Smooth muscle cell of the coronary artery (primary cell): ENCODE data around the gene TM4SF5. TPM values are rescaled to one million over a fixed set of nuclear protein-coding genes. Genes with fewer than 3 reads are reported as not detected.

Experiments used
- total RNA-seq: library from RNA; depleted of rRNA; stranded (reverse); fragments of >200 nt; gene quantifications from 2 replicates; pipeline ENCODE4 v1.2.3, GENCODE V29; 2014; ENCODE audit warnings: low replicate concordance

Gene TM4SF5, protein sequence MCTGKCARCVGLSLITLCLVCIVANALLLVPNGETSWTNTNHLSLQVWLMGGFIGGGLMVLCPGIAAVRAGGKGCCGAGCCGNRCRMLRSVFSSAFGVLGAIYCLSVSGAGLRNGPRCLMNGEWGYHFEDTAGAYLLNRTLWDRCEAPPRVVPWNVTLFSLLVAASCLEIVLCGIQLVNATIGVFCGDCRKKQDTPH
- not detected in 2 replicates for total RNA-seq

DNA sequence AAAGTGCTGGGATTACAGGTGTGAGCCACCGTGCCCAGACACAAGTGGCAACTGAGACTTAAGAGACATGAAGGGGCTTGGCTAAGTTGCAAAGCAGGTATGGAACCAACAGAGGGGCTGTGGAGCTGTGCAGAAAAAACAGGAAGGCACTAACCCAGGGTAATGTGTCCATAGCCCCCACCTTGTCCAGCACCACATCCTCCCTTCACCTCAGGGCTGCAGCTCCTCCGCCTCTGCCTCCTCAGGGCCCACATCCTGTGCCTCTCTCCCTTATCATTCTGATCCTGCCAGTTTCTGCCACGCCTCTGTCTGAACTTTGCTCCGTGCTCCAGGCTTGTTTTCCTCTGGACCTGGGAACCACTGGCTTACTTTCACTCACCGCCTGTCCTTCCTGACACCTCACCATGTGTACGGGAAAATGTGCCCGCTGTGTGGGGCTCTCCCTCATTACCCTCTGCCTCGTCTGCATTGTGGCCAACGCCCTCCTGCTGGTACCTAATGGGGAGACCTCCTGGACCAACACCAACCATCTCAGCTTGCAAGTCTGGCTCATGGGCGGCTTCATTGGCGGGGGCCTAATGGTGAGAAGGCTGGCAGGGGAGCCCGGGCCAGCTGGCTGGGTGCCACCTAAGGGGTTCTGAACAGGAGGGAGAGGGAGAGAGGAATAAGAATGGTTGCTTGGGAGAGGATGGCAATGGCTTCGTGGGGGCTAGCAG is at the start of gene TM4SF5:
TSS of gene TM4SF5 (plus strand) at position 368 of the 716 bp plus-strand sequence. CDS start at position 405, 37 bp downstream.

DNA sequence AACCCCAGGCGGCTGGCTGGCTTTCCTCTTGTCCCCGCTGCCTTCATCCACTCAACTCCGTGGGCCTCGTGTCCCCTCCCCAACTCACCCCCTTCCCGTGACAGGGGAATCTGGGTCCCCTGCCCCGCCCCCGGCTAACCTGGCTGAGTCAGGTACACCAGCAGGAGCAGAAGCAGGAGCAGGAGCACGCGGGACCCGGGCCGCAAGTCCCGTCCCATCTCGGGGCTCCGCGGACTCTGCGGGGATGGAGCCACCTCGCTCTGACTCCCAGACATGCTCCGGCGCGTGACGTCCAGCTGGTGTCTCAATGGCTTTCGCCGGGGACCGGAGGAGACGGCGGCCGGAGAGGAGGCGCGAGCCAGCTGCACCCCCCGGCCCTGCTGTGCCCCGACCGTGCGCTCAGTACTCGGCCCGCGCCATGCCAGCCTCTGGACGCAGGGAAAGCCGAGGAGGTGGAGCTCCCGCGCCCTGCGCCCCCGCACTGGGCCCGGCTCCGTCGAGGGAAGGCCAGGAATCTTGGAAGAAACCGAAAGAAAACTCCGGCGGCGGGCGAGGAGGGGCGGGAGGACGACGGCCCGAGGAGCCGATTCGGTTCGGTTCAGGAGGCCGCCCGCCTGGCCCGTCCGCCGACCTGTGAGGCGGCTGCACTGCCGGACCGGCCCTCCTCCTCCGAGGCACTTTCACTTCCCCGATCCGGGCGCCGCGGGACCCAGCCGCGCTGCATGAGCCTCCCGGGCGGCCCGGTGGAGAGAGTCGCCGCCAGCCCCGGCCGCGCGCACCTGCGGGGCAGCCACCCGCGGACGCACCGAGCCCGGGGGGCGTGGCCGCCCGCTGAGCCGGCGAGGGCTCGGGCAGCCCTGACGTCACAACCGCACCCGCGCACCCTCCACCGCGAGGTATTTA is 32.3 kb upstream of the TM4SF5 start, which contains the start of the genes CXCL16 and ZMYND15:
TSS of gene CXCL16 (minus strand) at position 807 of the 903 bp plus-strand sequence. CDS start at position 218, 589 bp downstream.
TSS of gene ZMYND15 (plus strand) at position 712 of the 903 bp plus-strand sequence. CDS start 716 bp downstream, outside the sequence.

DNA sequence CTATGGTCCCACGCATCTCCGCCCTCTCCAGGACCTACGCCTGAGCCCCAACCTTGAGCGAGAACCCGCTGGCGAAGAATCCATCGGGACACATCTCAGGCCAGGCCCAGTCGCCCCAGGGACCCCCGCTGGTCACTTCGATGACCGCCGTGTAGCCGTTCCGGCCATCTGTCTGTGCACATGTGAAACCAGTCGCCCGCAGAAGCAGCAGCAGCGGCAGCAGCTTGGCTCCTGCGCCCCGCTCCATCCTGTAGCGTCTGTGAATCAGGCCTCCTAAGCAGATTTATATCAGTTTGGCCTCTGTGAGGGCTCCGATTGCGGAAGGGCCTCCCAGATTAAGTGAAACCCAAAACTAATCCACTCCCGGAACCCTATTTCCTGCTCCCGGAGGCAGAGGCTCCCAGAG is 14.4 kb downstream of the TM4SF5 start, which contains the start of gene VMO1:
TSS of gene VMO1 (minus strand) at position 259 of the 406 bp plus-strand sequence. CDS start at position 247, 12 bp downstream.

DNA sequence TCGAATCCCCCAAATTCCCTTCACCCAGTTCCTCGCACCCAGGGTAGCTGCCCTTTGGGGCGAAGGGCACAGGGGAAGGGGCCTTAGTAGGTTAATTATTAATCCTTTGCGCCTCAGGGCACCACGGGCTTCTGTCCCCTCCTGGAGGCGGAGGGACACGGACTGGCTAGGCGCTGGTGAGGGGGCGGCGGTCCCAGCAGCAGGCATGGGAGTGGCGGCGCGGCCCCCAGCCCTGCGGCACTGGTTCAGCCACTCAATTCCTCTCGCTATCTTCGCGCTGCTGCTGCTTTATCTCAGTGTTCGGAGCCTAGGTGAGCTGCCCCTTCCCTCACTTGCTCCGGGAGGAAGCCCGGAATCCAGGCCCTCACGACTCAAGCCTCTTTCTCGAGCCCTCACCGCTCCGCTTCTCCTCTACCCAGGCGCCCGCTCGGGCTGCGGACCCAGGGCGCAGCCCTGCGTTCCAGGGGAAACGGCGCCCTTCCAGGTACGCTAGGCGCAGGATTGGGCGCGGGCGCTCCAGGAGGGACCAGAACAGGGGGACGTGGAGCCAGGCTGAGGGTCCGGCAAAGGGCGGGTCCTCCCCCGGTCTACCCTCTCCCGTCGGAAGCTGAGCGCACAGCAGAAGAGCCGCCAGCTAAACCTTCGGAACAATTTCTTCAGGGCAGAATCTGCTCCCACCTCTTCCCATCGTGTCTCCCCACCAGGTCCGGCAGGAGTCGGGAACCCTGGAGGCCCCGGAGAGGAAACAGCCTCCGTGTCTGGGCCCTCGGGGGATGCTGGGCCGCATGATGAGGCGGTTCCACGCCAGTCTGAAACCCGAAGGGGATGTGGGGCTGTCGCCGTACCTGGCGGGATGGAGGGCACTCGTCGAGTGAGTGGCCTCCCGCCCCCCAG is 17.4 kb downstream of the TM4SF5 start, which contains the start of gene GLTPD2:
TSS of gene GLTPD2 (plus strand) at position 158 of the 894 bp plus-strand sequence. CDS start at position 206, 48 bp downstream.

DNA sequence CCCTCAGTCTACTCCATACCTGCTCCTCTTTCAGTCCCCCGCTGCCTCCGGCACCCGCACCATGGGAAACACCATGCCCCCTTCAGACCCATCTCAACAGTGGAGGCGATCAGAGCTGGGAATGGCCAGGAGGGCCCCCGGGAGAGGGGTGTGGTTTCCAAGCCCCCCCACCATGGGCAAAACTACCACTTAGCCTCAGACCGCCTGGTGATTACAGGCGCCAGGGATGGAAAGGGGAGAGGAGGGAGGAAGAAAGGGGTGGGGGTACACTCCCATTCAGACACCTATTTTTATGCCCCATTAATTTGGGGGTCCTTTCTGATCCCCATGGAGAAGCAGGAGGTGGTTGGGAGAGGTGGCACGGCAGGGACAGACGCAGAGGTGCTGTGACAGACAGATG is 30.5 kb downstream of the TM4SF5 start, which contains the start of gene C17orf114:
TSS of gene C17orf114 (minus strand) at position 101 of the 400 bp plus-strand sequence.

DNA sequence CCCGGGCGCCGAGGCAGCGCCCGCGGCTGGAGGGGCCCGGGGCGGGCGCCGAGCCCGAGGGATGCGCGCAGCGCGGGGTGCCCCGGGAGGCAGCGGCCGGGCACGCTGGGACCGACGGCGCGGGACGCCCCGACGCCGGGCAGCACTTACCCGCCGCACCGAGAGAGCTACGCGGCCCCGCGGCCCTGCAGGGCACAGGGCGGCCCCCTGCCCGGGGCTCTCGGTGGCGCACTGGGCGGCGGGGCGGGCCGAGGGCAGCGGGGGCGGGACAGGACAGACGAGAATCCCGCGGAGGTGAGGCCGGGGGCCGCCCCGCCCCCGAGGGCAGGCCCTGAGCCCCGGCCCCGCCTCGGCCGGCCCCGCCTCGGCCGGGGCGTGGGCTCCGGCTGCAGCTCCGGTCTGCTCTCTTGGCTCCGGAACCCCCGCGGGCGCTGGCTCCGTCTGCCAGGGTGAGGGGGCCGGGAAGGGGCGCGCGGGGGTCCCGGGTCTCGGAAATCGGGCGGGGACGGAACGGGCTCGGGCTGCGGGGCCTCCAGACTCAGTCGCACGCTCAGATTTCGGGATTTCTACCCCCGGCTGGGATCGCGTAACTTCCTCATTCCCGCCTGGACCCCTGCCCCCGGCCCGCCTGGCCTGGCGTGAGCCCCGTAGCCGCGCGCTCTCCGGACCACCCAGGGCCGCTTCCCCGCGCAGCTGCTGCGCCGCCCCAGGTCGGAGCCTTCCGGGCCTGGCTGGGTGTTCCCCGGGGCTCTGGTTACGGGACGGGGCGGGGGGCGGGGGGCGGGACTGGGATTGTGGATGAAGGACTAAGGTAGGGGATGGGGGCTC is 35.3 kb downstream of the TM4SF5 start, which contains the start of gene PLD2:
TSS of gene PLD2 (plus strand) at position 376 of the 828 bp plus-strand sequence. CDS start 621 bp downstream, outside the sequence.

Other genes with a start within 250 kb of the TM4SF5 start
- gene MYBBP1A, start 216.5 kb upstream of the TM4SF5 start, total RNA-seq: 35.0 and 43.4 TPM in 2 replicates
- gene GGT6, start 211.3 kb upstream of the TM4SF5 start, total RNA-seq: not detected in 2 replicates
- gene SMTNL2, start 187.4 kb upstream of the TM4SF5 start, total RNA-seq: 0.12 TPM in 1 of 2 replicates, not detected in the other
- gene ALOX15, start 130.2 kb upstream of the TM4SF5 start, total RNA-seq: not detected in 2 replicates
- 6.4 and 10.1 TPM in 2 replicates for gene PELP1, start 67.7 kb upstream of the TM4SF5 start, total RNA-seq
- 1.7 and 3.9 TPM in 2 replicates for gene ARRB2, start 61.3 kb upstream of the TM4SF5 start, total RNA-seq
- 10.1 and 12.1 TPM in 2 replicates for gene MED11, start 40.5 kb upstream of the TM4SF5 start, total RNA-seq
- 0.23 TPM in 1 of 2 replicates, not detected in the other for gene ZMYND15, start 32.1 kb upstream of the TM4SF5 start, total RNA-seq
- gene CXCL16, start 32.0 kb upstream of the TM4SF5 start, total RNA-seq: 0.59 and 0.83 TPM in 2 replicates
- 0.08 and 0.23 TPM in 2 replicates for gene VMO1, start 14.5 kb downstream of the TM4SF5 start, total RNA-seq
- not detected in 2 replicates for gene GLTPD2, start 17.1 kb downstream of the TM4SF5 start, total RNA-seq
- gene PSMB6, start 24.3 kb downstream of the TM4SF5 start, total RNA-seq: 121 and 237 TPM in 2 replicates
- gene PLD2, start 35.3 kb downstream of the TM4SF5 start, total RNA-seq: 15.1 and 16.5 TPM in 2 replicates
- gene MINK1, start 61.5 kb downstream of the TM4SF5 start, total RNA-seq: 20.7 and 36.0 TPM in 2 replicates
- 2.1 and 7.4 TPM in 2 replicates for gene C17orf107, start 127.7 kb downstream of the TM4SF5 start, total RNA-seq
- gene CHRNE, start 131.2 kb downstream of the TM4SF5 start, total RNA-seq: 0.38 and 0.47 TPM in 2 replicates
- gene GP1BA, start 160.4 kb downstream of the TM4SF5 start, total RNA-seq: not detected in 2 replicates
- gene SLC25A11, start 168.2 kb downstream of the TM4SF5 start, total RNA-seq: 51.1 and 76.2 TPM in 2 replicates
- gene RNF167, start 168.4 kb downstream of the TM4SF5 start, total RNA-seq: 12.1 and 13.3 TPM in 2 replicates
- 665 and 1,065 TPM in 2 replicates for gene PFN1, start 176.6 kb downstream of the TM4SF5 start, total RNA-seq
- 2.7 and 4.9 TPM in 2 replicates for gene ENO3, start 179.2 kb downstream of the TM4SF5 start, total RNA-seq
- 44.5 and 69.5 TPM in 2 replicates for gene SPAG7, start 195.9 kb downstream of the TM4SF5 start, total RNA-seq
- 4.1 TPM in 2 replicates for gene CAMTA2, start 215.8 kb downstream of the TM4SF5 start, total RNA-seq
- 0.30 and 1.1 TPM in 2 replicates for gene INCA1, start 225.6 kb downstream of the TM4SF5 start, total RNA-seq
- gene KIF1C, start 226.1 kb downstream of the TM4SF5 start, total RNA-seq: 67.5 and 86.1 TPM in 2 replicates